HG03354 (cell line): ENCODE data around the gene PELI2.

Experiments used
- ATAC-seq: cut with Tn5 transposase; IDR thresholded peaks from one replicate; pipeline ENCODE4 v1.9.1; 2021; ENCODE audit warnings: mild to moderate bottlenecking; ENCODE audit not compliant: unreplicated experiment, poor library complexity, severe bottlenecking

The PELI2 gene

DNA sequence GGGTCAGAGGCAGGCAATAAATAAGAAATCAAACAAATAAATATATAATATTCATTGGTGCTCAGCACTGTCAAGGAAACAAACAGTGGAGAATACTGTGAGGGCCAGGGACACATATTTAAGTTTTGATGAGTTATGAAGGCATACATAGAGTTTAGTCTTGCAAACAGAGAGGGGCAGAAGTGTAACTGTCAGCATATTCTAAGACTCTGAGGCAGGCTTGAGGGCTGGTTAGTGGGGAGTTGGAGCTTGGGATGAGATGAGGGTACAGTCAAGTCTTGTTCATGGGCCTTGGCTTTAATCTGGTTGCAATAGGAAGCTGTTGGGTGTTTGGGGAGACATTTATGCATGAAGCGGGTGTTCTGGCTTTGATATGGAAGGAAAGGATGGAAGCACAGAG is 78.9 kb downstream of the PELI2 start:
- no peak for ATAC-seq

DNA sequence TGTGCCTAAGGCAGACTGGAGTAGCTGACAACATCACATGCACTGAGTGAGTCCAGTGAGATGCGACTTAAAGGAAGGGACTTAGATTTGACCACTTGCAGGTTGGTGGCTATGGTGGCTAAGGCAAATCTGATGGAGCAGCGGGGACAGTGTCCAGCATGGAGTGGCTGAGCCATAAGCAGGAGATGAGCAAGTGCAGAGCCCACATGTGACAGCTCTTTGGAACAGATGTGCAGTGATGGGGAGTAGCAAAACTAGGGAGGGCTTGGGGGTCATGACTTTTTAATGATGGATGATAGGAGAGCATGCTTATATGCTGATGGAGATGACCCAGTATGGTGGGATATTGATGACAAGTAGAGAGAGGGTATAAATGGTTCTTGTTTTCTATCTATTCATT is 80.2 kb downstream of the PELI2 start:
- no peak for ATAC-seq

DNA sequence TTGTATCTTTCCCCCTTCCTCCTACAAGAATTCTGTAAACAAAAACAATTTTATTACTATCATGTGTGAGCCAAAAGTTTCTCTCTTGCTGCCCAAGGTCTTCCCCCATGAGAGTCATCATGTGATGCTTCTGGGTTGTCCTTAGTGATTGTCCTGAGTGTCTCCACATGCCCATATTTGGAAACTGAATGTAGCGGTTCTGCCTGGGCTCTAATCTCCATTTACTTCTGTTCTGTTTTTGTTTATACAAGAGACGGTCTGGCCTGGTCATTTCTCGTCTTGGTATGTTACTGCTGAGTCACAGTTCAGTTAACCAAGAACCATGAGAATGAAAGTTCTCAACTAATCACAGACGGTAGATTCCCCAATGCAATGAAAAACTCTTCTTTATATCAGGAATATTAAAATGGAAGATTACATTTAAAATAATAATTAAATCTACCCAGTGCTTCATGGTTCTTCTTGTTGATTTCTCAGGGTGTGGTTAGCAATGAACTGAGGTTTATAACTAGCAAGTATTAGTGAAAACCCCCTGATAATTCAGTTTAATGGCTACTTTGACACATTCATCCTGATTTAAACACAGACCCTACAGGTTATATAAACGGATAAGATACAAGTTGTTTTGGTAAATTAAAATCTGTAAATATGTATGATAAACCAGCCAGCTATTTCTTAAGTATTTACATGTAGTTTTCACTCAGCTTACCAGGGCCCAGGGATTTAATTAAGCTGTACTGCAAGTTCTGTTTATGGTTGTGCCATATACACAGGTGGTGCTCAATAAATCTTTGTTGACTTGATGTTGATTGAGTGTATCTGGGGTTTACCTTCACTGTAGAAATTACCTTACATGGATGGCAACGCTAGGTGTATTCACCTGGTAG is 81.1 kb downstream of the PELI2 start:
- ATAC-seq: peak; percentile 55

DNA sequence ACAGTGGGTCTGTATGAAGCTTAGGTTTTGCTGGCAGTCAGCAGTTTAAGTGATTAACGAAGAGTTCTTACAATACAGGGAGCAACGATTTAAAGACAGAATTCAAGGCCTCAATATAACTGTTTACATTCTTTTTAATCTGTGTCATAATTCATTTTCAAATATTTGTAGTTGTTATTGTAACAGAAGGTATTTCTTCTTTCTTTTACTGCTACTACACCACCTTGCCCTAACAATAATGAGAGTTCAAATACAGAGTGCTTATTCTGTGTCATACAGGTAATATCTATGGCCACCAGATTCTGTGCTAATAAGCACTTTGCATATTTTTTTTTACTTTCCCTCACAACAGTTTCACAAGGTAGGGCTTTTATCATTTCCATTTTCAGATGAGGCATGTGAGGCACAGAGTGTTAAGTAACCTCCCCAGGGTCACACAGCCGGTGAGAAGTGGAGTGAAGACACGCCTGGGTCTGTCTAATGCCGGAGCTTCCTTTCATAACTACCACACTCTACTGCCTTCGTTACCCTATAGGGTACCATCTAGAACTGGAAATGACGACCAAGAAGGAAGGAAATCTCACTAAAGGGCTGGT is 81.9 kb downstream of the PELI2 start:
- peak; percentile 62 for ATAC-seq

DNA sequence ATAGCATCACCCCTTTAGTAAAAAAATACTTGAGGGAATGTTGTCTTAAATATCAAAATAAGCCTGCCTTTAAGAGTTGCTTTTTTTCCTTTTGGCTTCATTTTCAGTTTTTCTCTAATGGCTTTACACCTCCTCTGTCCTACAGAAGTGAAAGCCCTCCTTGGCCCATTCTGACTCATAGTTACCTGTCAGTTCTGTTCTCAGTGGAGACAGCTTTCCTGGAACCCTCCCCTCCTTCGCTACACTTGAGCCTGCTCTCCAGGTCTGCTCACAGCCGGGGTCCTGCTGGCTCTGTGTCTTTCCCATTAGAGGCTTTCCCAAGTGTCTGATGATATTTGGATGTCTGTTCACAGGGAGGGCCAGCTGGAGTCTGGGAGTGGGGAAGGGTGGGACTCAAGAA is 84.0 kb downstream of the PELI2 start:
- no peak for ATAC-seq

DNA sequence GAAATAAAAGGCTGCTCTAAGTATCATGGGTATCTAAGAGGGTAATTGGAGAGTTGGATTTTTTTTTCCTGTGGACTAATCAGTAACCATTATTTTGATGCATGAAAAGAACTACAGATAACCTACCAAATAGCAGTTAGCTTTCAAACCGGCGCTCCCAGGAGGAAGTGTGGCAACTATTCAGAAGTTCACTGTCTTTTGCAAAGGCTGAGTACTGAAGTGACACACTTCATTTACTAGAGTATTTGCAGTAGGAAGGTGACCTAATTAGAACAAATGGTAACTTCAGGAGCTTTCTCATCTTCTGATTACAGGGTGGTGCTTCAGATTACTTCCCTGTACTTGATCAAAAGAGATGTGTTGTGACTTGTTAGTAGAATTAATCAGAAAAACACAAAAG is 87.7 kb downstream of the PELI2 start:
- no peak for ATAC-seq

DNA sequence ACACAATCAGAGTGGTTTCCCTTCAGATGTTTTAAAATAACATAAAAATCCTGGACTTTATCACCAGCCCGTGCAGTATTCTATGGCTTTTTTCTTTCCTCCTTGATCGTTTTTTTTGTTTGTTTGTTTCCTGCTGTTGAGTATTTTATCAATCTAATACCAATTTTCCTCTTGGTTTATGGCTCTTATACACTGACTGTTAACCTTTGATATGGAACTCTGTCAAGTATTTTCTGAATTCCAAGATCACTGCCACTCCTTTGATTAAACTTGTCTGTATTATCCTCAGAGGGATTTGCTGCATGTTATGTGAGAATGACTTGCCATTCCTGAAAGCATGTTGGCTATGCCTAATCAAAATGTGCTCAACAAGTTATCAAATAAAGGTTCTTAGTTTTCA is 88.4 kb downstream of the PELI2 start:
- ATAC-seq: no peak

DNA sequence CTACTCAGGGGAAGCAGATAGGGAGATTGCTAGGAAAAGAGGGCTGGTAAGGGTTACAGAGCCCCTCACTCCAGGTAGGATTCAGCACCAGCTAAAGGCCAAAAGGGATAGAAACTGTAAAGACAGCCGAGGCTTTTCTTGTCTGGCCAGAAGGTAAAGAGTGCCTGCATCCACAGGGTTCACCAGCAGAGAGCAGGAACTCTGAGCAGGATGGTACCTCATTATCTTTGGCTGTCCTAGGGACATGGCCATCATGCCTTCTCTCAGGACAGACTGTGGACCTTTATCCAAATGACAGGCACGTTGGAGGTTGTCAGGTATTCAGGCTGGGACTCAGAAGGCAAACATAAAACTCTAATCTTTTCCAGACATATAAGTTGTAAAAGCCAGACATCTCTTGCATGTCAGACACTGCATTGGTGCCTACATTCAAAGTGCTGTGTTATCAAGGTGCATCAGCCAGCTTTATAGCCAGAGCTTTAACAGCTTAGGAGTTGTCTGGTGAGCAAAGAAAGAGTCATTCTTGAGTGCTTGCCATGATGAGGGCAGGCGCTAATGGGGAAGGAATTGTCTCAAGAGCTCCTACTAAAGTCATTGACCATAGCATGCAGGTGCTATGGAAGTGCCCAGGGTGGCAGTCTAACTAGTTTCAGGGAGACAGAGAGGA is 89.5 kb downstream of the PELI2 start:
- no peak for ATAC-seq

DNA sequence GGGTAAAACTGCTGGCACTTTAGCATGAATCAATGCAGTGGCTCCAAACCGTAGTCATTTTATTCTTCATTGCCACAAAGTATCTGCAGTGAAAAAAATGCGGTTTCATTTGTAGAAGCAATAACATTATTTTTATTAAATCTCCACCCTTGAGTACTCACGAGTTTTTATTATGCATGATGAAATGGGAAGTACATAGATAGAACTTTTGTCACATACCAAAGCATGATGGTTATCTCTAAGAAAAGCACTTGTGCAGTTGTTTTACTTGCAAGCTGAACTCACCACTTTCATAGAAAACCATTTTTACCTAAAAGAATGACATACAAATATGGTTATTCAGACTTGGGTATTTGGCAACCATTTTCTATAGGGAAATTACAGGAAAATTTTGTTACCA is 90.3 kb downstream of the PELI2 start:
- no peak for ATAC-seq

DNA sequence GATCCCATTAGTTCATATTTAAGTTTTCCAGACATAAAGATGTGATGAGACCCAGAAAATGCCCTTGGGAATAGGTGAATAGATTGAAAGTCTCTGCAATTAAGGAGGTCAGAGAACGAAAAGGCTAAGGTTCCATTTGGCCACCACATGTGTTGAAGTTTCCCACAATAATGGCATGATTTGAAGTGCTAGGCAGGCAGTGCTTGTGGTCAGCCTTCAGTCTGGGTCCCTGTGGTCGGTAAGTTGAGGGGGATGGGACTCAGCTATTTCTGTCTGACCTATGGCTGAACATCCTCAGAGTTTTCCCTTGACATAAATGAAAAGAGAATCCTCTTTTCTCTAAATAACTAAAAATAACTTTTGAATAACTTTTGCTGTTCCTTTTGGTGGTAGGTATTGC is 92.4 kb downstream of the PELI2 start:
- no peak for ATAC-seq

DNA sequence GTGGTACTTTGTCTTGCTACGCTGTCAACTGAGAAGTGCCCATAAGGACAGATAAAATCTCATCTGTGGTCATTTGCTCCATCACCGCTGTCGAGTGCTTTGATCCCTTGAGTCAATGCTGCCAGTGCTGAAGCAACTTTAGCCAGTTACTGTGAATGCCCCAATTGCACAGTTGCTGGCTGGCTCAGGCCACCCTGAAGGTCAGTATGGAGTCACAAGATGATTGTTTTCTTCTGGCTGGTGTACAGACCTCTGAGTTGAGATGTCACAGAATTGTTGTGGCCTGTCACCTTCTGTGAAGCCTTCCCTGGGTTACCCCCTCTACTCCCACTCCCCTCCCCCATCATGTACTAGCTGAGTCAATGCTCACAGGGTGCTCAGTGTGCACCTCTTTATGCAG is 92.9 kb downstream of the PELI2 start:
- no peak for ATAC-seq

DNA sequence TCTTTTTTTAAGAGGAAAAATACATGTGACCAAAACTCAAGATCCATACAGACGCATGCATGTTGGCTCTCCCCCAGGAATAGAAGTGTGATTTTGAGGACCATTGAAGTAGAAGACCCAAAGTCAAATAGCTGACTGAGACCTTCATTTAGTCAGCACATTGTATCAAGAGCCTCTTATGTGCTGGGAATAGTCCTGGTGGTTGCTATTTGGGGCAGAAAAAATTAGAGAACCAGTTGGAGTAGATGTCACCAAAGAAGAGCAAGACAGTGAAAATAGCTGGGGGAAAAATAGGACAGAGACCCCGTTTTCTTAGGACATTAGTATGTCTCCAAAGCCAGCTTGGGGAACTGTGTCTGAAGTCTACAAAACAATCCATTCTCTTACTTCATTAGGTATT is 93.6 kb downstream of the PELI2 start:
- no peak for ATAC-seq

DNA sequence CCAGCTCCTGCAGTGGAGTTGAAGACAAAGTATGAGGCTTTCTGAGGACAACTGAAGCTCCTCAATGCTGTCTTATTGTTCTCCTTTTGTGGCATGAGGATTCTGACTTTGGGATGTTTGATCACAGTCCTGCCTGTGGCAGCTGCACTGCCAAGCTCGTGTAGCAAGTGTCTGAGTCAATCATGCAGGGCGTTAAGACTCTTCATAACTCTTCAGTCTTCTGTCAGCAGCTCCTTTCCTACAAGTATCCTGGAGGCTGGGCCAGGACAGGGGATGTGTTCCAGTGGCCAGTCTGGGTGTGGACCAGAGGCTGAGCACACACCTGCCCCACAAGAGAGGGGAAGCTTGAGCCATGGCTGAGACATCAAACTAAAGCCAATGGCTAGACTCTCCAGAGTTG is 94.3 kb downstream of the PELI2 start:
- ATAC-seq: no peak

DNA sequence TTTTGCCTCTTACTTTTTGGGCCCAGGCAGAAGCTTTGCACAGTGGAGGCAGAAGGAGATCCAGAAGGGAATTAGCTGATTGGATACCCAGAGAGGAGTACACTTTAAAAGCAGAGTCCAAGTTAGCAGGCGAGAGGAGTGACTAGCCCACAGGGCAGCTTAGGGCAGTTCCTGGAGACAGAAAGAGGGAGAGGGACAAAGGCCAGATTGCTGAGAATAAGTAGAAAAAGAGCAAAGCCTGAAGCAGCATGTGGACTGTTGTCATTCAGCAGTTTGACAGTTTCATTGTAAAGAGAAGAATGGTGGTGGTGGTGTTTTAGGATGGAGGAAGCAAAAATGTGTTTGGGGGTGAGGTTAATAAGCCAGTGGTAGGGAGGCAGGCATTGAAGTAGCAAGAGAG is 95.1 kb downstream of the PELI2 start:
- no peak for ATAC-seq

DNA sequence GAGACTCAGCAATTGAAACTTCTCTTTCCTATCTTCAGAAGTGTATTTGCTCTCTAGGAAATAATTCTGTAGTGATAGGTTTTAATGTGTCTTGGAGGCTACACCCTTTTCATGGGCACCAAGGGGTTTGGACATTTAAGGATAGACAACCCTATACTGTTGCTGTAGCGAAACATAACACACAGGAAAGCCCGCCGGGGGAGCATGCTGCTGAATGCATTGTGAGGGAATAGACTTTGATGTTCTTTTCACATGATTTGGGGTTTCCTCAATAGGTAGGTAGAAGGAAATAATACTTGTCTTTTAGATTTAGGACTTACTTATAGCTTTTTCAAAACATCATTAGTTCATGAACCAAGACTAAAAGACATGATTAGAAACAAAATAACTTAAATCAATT is 97.0 kb downstream of the PELI2 start:
- no peak for ATAC-seq

DNA sequence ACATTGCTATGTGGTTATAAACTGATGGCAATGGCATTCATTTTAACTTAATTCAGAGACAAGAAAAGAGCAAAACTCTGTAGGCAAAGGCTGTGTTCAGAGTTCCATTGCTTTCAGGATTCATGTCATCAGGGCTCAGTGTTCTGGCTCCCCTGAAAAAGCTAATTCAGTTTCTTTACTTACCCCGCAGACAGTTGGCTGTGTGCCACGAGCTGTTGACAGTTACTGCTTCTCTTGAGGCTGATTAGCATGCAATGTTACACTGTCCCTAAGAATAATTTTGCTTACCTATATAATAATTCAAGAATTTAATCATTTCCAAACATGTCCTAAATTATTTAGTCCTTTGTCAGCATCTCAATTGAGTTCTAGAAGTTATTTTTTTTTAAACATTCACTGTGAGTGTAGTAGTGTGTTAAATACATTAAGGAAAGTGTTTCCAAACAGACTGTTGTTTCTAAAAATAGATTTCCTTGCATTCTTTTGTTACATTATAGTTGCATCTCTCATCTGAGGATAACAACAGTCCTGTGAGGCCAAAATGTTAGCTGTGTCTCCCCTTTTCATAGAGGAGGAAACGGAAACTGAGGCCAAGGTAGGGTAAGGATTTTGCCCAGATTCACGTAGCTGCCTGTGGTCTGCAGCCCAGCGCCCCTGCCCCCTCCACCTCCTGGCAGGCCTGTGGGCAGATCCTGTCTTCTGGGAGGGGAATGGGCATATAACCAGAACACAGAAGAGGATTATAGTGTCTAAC is 98.6 kb downstream of the PELI2 start:
- no peak for ATAC-seq

DNA sequence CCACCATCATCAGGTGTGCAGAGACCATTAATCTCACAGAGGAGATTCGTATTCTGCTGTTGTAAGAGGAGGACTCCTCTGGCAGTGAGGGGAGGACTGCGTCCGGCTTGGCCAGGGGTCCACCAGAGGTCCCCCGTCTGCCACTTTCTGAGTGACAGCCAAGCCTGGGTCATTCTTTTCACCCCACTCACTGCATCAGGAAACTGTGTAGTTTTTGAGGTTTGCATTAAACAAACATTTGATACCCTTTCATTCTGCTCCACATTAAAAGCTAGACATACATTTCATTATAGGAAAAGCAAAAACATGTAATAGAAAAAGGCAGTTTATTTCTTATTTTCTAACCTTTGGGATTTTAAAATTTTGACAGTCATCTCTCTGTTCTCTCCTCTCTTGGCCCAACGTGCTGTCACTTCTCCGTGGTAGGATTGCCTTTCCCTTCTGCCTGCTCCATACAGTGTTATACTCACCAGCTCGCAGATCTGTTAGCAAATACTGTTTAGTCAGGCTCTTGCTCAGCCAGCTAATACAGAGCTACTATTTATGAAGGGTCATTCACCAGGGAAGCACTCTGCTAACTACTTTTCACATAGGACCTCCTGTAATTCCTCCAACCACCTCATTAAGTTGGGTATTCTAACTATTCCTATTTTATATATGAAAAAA is 99.3 kb downstream of the PELI2 start:
- ATAC-seq: no peak

DNA sequence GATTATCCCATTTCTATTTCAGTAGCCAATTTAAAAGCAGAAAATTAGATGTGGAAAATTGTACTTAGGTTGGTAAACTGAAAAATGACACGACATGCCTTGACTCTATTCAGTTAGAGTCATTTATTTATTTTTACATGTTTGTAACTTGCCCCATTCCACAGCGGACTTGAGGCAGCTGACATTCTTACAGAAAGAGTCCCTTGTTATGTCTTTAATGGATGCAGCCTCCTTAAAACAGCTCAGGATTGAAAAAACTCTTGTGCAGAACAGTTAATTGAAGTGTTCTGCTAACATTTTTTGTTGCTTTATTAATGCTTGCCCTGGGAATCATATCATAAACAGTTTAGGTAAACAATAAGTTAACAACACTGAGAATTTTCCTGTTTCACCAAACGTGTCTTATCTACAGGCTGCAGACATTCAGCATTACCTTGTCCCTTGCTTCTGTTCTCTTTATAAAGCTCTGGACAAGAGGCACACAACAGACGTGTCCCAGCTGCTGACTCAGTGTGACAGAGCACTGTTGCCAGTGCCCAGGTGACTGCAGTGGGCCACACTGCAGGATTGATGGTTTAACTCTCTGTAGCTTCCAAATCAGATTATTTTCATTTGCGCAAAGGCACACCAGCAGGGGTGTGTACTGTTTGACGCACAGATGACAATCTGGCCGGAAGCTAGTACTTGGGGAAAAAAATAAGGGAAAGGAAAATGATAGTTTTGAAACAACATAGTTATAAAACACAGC is 101.6 kb downstream of the PELI2 start:
- ATAC-seq: no peak
